Muscle layer of colon (tissue), 2 donors: Measurements from ENCODE around the gene ACKR2.

Source experiments
- H3K27ac ChIP-seq: one replicate; pipeline ENCODE4 v1.7.0; 2013; ENCODE audit warnings: low read depth, mild to moderate bottlenecking, low read length, moderate library complexity
- H3K27me3 ChIP-seq, 2 donors: one replicate each; pipeline ENCODE4 v1.7.0; 2013; ENCODE audit warnings: low read length in 2 of 2, mild to moderate bottlenecking in 2 of 2; ENCODE audit not compliant: insufficient read depth in 2 of 2, control insufficient read depth in 1 of 2
- H3K36me3 ChIP-seq: one replicate; pipeline ENCODE4 v1.7.0; 2013; ENCODE audit warnings: mild to moderate bottlenecking, low read length; ENCODE audit not compliant: insufficient read depth
- H3K4me1 ChIP-seq: one replicate; pipeline ENCODE4 v1.7.0; 2013; ENCODE audit warnings: mild to moderate bottlenecking, low read length; ENCODE audit not compliant: insufficient read depth
- H3K4me3 ChIP-seq, 2 donors: one replicate each; pipeline ENCODE4 v1.7.0; 2013; ENCODE audit warnings: low read length in 2 of 2, low read depth in 1 of 2, mild to moderate bottlenecking in 1 of 2, moderate library complexity in 1 of 2
- H3K9ac ChIP-seq: one replicate; pipeline ENCODE4 v1.7.0; 2013; ENCODE audit warnings: low read length
- H3K9me3 ChIP-seq: one replicate; pipeline ENCODE4 v1.7.0; 2013; ENCODE audit warnings: mild to moderate bottlenecking, low read length
- donor health status: abdominal sarcoma.
- donor health status: Adenocarcinoma of cecum.

Gene ACKR2

DNA sequence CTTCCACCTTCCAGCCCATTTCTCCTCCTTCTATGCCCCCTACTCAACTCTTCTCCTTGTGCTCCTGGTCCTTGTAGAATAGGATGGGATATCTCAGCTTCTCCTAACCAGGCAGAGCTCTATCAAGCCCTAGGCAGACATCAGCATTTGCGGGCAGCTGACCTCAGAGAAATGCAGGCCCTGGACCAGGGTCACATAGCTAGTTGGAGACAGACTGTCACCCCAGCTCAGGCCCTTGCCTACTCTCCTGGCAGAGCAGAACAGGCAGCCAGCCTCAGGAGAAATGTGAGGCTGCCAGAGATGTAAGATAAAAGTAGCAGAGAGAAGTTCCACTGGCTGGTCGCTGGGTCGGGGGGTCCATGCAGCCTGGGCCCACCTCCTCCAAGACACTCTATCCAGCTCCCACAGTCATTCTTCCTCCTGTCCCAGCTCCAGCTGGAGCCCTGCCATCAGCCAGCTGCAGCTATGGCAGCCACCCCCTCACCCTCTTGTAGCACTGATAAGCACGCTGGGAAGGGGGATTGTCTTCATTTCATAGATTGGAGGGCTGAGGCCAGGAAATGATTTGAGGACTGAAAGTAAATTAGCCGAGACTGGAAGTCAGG lies 62.4 kb downstream of the ACKR2 start:
- Histone ChIP-seq H3K4me1 (no peaks in the 10 kb centered on the region), H3K27me3 (no peaks in the 10 kb centered on the region), H3K27ac (no peak overlapping the region), H3K4me3 (no peak overlapping the region), H3K9me3 (no peaks in the 10 kb centered on the region), H3K9ac (no peak overlapping the region), H3K36me3 (no peaks in the 10 kb centered on the region)

DNA sequence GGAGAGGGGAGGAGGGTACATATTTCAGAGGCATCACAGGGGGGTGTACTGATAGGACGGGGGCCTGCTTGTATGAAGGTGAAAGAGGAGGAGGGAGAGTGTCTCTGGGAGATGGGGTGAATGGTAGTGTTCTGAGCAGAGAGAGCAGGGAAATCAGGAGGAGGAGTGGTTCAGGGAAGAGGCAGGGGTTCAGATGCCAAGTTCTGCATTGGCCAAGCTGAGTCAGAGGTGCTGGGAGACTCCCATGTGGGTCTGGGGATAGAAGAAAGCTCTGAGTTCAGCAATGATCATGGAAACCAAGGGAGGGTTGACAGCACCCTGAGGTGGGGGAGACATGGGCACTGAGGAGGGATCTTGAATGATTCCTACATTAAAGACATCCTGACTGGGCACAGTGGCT lies 63.5 kb downstream of the ACKR2 start:
- Histone ChIP-seq H3K4me3 (no peak overlapping the region), H3K27me3 (no peaks in the 10 kb centered on the region), H3K27ac (no peak overlapping the region), H3K9ac (no peak overlapping the region), H3K9me3 (no peaks in the 10 kb centered on the region), H3K36me3 (no peaks in the 10 kb centered on the region), H3K4me1 (no peaks in the 10 kb centered on the region)

DNA sequence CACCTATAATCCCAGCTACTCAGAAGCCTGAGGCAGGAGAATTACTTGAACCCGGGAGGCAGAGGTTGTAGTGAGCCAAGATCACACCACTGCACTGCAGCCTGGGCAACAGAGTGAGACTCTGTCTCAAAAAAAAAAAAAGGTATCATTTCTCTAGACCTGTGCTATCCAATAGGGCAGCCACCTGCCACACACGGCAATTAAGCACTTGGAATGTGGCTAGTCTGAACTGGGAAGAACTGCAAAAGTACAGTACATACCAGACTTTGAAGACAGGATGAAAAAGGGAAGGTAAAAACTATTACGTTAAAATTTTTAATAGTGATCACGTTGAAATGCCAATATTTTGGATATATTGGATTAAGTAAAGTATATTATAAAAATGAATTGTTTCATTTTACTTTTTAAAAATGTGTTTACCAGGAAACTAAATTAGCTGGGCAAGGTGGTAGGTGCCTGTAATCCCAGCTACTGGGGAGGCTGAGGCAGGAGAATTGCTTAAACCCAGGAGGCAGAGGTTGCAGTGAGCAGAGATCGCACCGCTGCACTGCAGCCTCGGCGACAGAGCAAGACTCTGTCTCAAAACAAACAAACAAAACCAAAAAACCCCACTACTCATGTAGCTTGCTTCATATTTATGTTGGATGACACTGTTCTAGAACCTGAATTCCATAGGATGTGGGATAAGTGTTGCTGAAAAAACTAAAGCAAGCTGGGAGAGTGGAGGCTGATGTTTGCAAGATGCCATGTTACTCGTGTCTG lies 64.2 kb downstream of the ACKR2 start:
- no peaks in the 10 kb centered on the region for H3K4me1 ChIP-seq
- H3K36me3 ChIP-seq = no peaks in the 10 kb centered on the region
- H3K4me3 ChIP-seq = no peak overlapping the region
- H3K27me3 ChIP-seq = no peaks in the 10 kb centered on the region
- H3K27ac ChIP-seq = no peak overlapping the region
- no peaks in the 10 kb centered on the region for H3K9me3 ChIP-seq
- no peak overlapping the region for H3K9ac ChIP-seq

DNA sequence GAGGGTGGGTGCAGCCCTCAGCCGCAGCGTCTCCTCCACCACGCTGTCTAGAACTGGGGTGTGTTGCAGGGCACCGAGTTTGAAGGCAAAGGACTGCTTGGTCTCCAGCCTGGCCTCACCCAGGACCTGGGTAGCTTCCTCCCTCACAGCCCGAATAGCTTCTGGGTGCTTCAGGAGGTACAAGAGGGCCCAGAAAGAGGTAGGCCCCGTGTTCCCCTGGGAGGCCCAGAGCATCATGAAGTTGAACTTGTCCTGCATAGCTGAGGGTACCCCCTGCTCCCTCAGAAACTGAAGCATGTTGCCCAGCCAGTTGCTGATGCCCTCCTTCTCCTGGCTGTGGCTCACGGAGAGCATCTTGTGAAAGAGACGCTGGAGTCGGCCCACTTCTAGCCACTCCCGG lies 65.5 kb downstream of the ACKR2 start:
- Histone ChIP-seq H3K27ac (no peak overlapping the region), H3K4me3 (no peak overlapping the region), H3K4me1 (no peaks in the 10 kb centered on the region), H3K27me3 (no peaks in the 10 kb centered on the region), H3K36me3 (no peaks in the 10 kb centered on the region), H3K9ac (no peak overlapping the region), H3K9me3 (no peaks in the 10 kb centered on the region)

DNA sequence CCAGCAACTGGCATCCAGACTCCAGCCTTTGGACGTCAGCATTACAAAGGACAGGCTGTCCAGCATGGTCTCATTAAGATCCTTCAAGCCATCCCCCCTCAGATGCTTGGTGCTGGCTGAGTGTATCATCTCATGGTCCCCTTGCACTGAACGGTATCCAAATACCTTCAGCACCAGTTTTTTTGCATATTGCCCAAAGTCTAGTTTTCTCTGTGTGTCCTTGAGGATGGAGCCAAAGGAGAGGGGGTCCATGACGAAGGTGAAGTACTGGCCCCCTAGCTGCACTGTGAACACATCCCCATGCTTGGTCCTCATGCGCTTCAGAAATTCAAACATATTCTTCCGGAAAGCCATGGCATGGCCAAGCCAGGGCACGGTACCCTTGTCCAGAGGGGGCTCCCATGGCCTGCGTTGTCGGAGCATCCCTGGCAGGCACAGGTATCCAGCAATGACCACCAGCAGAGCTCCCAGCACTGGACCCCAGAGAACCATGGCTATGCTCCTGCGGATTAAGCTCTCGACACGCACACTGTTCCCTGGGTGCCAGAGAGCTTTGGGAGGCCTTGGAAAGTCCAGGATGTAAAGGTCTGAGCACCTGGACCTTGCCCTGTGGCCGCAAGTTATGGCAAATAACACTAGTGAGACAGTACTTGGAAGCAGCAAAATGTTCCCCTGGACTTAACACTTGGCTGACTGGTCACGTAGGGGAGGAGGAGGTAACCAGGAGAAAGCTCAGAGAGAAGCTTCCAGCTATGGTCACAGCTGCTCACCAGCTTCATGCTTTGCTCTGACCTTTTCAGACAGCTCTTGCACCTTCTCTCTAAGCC lies 66.3 kb downstream of the ACKR2 start, which contains the start of gene CYP8B1:
Gene CYP8B1 (minus strand): TSS at position 555 of the 827 bp plus-strand sequence. CDS start 63 bp downstream, at position 492.
- H3K4me3 ChIP-seq = no peak within 1 kb of the TSS
- no peaks in the 10 kb centered on the region for H3K9me3 ChIP-seq
- no peaks in the 10 kb centered on the region for H3K27me3 ChIP-seq
- no peak within 1 kb of the TSS for H3K27ac ChIP-seq
- H3K4me1 ChIP-seq = peaks cover 4% of the 10 kb centered on the region
- no peaks in the 10 kb centered on the region for H3K36me3 ChIP-seq
- no peak within 1 kb of the TSS for H3K9ac ChIP-seq

DNA sequence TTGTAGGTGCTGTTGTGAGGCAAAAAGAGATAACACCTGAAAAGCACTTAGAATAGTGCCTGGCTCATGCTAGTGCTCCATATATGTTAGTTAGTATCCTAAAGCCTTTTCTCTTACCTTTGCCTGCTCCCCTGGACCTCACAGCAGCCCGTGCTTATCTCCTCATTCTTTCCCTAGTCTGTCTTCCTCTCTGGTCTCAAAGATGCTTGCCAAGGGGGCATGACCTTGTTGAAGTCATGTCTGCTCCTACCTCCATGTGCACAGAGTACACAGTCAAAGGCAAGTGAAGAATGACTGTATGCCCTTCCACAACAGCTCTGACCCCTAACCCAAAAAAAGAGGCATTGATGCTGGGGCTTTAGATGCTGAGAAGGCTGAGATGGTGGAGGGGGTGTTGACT lies 67.2 kb downstream of the ACKR2 start:
- Histone ChIP-seq H3K4me1 (peaks cover 8% of the 10 kb centered on the region), H3K27me3 (no peaks in the 10 kb centered on the region), H3K36me3 (no peaks in the 10 kb centered on the region), H3K4me3 (no peak overlapping the region), H3K9ac (no peak overlapping the region), H3K9me3 (no peaks in the 10 kb centered on the region), H3K27ac (no peak overlapping the region)

DNA sequence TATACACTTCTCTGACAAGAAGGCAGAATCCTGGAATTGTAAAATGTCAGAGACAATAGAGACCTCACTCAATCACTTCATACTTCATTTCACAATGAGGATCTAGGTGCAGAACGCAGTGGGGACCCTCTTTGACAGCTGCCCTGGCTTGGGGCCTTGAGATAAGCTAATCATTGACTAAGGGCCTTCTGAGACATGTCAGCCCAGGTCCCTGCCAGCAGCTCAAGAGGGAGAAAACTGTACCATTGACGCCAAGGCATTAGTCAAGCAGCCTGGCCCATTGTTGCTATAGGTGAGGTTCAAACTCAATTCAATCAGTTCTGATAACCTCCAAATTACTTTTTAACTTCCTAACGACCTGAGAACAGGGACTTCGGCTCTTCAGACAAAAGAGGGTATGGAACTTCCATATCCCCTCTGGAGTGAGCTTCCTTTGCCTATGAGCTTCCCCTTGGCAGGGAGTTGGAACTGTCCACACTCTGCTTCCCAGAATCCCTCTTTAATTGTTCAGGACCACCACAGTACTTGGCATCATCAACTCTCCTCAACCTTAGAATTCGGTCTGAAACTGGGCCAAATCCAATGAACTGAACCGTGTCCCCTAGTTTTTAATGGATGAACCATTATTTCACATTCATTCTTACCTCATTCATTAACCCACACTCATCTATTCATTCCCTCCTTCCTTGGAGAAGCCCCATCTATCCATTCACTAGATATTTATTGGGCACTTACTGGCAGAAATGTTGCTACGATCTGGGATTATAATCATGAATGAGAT lies 67.9 kb downstream of the ACKR2 start:
- H3K9me3 ChIP-seq = no peaks in the 10 kb centered on the region
- H3K4me1 ChIP-seq = peaks cover 9% of the 10 kb centered on the region
- H3K27me3 ChIP-seq = no peaks in the 10 kb centered on the region
- no peaks in the 10 kb centered on the region for H3K36me3 ChIP-seq
- H3K27ac ChIP-seq = no peak overlapping the region
- no peak overlapping the region for H3K9ac ChIP-seq
- H3K4me3 ChIP-seq = no peak overlapping the region

DNA sequence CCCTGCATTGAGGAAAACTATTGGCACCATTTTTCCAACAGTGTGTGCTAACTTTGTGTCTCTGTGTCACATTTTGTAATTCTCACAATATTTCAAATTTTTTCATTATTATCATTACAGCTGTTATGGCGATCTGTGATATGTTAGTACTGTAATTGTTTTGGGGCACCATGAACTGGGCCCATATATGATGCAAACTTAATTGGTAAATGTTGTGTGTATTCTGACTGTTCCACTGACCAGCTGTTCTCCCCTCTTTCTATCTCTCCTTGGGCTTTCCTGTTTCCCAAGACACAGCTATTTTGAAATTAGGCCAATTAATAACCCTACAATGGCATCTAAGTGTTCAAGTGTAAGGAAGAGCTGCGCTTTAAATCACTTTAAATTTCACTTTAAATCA lies 68.6 kb downstream of the ACKR2 start:
- H3K4me3 ChIP-seq = no peak overlapping the region
- no peaks in the 10 kb centered on the region for H3K27me3 ChIP-seq
- peaks cover 9% of the 10 kb centered on the region for H3K4me1 ChIP-seq

DNA sequence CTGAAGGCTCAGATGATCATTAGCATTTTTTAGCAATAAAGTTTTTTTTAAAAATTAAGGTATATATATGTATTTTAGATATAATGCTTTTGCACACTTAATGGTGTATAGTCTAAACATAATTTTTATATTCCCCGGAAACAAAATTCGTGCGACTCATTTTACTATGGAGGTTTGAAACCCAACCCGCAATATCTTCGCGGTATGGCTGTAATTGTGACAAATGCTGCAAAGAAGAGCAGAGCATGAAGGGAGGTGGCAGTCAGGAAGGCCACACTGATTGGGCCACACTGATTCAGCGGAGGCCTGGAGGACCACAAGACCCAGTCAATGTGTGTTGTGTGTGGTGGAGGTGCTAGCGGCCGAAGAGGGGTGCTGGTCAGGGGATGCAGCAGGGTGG lies 70.9 kb downstream of the ACKR2 start:
- H3K27ac ChIP-seq = no peak overlapping the region
- H3K4me1 ChIP-seq = peaks cover 9% of the 10 kb centered on the region
- H3K27me3 ChIP-seq = no peaks in the 10 kb centered on the region
- H3K9me3 ChIP-seq = no peaks in the 10 kb centered on the region
- no peaks in the 10 kb centered on the region for H3K36me3 ChIP-seq
- peak overlapping the region; percentile 61 for H3K9ac ChIP-seq
- peak overlapping the region in 1 of 2 donors; percentile 72 for H3K4me3 ChIP-seq

More for the DNA sequence above, 68.6 kb downstream of the ACKR2 start:
- no peaks in the 10 kb centered on the region for H3K9me3 ChIP-seq
- H3K9ac ChIP-seq = no peak overlapping the region
- H3K27ac ChIP-seq = no peak overlapping the region
- no peaks in the 10 kb centered on the region for H3K36me3 ChIP-seq

DNA sequence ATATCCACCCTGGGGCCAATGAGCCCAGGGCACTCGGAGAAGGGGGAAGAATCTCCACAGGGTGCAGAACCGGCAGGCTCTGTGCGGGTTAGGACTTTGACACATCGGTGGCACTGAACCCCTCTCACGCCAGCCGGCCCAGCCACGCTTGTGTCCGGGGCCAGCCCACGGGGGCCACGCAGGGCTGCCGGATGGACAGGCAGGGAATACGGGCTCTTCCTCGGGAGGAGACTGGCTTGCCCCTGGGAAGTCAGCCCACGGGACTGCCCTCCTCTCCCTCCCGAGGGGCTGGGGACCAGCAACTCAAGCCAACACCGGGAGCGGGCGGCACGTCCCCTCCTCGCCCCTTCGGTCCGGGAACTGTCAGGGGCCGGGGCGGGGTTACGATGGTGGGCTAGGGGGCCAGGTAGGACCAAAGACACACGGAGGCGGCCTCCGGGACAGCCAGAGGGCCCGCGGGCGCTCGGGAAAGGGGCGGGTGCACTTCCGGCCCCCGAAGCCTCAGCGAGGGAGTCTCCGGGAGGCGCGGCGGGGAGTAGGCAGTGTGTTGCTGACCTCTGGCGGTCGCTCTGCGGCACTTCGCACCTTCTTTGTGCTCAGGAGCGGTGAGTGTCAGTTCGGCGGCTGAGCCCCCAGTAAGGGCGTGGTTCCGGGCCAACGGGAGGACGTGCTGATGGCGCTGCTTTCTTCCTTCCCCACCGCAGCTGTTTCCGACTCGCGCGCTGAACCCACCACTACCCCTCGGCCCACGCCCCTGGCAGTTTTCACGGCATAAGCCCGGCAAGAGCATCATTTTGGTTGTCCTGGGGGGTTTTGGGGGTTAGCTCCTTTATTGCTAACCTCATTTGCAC lies 71.6 kb downstream of the ACKR2 start:
- Histone ChIP-seq H3K27ac (peak overlapping the region; percentile 83), H3K27me3 (no peaks in the 10 kb centered on the region), H3K4me1 (peaks cover 9% of the 10 kb centered on the region), H3K9me3 (no peaks in the 10 kb centered on the region), H3K36me3 (no peaks in the 10 kb centered on the region), H3K9ac (peak overlapping the region; percentile 61), H3K4me3 (peak overlapping the region; percentile 69 to 72)
